ENCODE measurements around the gene PRRC2B.
"Not testable (repeated sequence)": the region's sequence is repeated elsewhere in the genome, so short reads cannot be mapped to it uniquely, and the experiment has no call there.

PRRC2B gene

DNA sequence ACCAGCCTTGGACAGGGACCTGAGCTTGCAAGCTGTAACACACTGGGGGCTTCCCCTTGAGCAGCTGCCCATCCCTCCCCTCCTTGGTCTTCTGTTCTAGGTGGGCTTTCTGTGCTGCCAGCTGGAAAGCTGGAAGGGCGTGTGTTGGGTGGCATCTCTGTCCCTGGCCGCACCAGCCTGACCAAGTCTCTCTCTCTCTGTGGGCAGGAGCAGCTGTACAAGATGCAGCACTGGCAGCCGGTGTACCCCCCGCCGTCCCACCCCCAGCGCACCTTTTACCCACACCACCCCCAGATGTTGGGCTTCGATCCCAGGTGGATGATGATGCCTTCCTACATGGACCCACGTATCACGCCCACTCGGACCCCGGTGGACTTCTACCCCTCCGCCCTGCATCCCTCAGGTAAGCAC is 76.7 kb downstream of the PRRC2B start:
- DNase-seq (ENCODE audit: low read depth, low spot score) = no peak

DNA sequence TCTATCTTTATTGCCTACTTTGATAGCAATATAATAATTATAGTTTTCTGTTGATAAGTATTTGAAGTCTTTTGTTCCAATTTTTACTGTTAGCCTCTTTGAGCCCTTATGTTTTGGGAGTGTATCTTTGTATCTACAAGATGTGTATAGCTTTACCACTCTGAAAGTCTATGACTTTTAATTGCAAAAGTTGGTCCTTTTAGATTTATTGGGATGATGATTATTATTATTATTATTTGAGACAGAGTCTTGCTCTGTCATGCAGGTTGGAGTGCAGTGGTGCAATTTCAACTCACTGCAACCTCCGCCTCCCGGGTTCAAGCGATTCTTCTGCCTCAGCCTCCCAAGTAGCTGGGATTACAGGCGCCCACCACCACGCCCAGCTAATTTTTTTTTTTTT is 78.2 kb downstream of the PRRC2B start:
- DNase-seq (ENCODE audit: low read depth, low spot score) = not testable (repeated sequence)

DNA sequence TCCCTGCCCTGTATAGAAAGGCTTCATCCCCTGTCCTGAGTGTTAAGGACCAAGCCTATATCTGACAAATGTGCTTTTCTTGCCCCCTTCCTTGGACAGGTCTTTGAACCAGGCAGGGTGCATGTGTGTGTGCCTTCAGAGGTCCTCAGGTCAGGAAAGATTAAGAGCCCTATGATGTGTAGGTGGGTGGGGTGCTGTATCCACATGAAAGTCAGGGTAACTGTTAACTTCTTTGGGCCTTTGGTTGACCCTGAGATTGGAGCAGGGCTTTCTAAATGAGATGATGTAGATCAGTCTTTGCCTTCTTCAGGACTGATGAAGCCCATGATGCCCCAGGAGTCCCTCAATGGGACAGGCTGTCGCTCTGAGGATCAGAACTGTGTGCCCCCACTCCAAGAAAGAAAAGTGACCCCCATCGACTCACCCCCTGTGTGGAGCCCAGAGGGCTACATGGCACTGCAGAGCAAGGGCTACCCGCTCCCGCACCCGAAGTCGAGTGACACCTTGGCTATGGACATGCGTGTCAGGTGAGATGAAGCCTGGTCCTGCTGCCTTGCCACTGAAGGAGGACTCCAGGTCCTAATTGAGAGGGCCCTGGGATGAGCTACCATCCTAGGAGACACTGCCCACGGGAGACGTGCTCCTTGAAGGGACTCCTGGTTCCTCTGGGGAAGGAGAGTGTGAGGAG is 79.5 kb downstream of the PRRC2B start:
- no peak for DNase-seq (ENCODE audit: low read depth, low spot score)

DNA sequence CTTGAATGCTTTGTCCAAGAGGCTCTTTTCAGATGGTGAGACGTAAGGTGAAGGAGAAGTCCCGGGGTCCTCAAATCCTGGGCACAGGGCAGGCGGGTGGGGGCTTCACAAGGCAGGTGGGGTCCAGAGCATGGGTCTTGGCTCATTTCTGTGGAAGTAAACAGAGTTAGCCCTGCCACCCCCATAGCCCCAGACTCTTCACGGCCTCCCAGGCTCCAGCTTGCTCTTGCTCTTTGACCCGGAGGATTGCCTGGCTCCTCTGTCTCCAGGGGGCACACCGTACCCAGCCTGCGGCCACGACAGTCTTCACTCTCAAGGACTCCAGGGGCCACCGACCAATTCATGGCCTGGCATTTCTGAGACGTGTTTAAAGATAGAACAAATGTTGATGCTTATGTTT is 80.0 kb downstream of the PRRC2B start:
- no peak for DNase-seq (ENCODE audit: low read depth, low spot score)

DNA sequence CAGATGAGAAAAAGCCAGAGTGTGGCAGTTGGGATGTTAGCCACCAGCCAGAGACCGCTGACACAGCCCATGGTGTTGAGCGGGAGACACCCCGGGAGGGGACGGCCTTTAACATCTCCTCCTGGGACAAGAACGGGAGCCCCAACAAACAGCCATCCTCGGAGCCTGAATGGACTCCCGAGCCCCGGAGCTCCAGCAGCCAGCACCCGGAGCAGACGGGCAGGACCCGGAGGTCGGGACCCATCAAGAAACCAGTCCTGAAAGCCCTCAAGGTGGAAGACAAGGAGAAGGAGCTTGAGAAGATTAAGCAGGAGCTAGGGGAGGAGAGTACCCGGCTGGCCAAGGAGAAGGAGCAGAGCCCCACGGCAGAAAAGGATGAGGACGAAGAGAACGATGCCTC is 80.8 kb downstream of the PRRC2B start:
- no peak for DNase-seq (ENCODE audit: low read depth, low spot score)

DNA sequence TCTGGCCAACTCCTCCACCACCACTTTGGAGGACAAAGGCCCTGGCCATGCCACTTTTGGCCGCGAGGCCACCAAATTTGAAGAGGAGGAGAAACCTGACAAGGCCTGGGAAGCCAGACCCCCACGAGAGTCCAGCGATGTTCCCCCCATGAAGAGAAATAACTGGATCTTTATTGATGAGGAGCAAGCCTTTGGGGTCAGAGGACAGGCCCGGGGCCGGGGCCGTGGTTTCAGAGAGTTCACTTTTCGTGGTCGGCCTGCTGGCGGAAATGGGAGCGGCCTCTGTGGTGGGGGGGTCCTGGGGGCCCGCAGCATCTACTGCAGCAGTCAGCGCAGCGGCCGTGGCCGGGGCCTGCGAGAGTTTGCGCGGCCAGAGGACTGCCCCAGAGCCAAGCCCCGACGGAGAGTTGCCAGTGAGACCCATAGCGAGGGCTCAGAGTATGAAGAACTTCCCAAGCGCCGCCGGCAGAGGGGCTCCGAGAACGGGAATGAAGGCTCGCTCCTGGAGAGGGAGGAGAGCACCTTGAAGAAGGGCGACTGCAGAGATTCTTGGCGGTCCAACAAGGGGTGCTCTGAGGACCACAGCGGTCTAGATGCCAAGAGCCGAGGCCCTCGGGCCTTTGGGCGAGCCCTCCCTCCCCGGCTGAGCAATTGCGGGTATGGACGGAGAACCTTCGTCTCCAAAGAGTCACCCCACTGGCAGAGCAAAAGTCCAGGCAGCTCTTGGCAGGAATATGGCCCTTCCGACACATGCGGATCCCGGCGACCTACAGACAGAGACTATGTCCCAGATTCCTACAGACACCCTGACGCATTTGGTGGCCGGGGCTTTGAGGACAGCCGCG is 81.4 kb downstream of the PRRC2B start:
- DNase-seq (ENCODE audit: low read depth, low spot score) = no peak

DNA sequence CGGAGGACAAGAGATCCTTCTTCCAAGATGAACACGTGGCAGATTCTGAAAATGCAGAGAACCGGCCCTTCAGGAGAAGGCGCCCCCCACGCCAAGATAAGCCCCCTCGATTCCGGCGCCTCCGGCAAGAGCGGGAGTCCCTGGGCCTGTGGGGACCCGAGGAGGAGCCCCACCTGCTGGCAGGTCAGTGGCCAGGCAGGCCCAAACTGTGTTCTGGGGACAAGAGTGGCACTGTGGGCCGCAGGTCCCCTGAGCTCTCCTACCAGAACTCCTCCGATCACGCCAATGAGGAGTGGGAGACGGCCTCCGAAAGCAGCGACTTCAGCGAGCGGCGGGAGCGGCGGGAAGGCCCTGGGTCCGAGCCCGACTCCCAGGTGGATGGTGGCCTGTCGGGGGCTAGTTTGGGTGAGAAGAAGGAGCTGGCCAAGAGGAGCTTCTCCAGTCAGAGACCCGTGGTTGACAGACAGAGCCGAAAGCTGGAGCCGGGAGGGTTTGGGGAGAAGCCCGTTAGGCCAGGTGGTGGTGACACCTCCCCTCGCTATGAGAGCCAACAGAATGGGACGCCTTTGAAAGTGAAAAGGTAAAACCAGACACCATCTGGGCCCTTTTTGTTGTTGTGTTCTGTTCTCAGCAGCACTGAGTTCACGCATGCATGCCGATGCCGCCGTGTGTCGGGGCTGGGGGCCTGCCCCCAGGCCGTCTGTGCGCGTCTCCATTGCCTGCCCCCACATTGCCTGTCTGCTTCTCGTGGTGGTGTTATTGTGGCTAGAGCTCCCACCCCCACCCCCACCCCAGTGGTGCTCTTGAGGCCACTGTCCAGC is 82.3 kb downstream of the PRRC2B start:
- DNase-seq (ENCODE audit: low read depth, low spot score) = peak; percentile 23

DNA sequence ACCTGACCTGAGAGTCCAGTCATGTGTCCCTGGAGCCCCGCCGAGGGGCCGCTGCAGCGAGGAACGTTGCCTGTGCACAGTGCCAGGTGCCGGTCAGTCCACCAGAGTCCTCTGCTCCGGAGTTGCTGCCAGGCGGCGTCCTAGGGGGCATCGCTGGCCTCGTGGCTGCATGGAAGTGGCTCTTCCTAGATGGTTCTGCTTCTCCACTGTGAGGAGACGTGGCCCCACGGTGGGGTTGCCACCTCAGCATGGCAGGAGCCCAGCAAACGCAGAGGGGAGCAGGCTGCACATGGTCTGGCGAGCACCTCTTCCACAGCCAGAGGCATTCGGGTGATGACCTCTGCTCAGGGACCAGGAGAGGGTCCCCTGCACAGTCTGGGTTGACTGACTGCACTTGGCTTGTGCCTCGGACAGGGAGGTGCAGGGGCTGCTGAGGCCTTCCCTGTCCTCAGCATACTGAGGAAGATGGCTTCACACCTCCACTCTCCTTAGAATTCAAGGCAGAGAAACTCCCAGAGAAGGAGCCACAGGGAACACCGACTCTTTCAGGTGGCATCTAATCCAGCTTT is 83.0 kb downstream of the PRRC2B start:
- no peak for DNase-seq (ENCODE audit: low read depth, low spot score)

DNA sequence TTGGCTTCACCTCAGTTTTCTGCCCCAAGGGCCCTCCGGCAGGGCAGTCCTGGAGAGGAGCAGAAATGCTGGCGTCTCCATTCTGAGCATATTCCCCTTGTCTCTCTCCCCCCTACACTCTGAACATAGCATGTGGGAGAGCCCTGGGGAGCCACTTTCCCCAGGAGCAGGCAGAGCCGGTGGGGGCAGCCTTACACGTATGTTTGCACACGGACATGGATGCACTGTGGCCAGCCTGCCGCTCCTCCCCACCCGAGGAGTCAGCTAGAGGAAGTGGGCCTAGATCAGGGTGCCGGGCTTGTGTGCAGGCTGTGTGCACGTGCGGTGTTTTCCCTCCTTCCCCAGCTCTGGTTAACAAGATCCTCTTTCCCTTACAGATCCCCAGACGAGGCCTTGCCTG is 83.5 kb downstream of the PRRC2B start:
- DNase-seq (ENCODE audit: low read depth, low spot score) = no peak

DNA sequence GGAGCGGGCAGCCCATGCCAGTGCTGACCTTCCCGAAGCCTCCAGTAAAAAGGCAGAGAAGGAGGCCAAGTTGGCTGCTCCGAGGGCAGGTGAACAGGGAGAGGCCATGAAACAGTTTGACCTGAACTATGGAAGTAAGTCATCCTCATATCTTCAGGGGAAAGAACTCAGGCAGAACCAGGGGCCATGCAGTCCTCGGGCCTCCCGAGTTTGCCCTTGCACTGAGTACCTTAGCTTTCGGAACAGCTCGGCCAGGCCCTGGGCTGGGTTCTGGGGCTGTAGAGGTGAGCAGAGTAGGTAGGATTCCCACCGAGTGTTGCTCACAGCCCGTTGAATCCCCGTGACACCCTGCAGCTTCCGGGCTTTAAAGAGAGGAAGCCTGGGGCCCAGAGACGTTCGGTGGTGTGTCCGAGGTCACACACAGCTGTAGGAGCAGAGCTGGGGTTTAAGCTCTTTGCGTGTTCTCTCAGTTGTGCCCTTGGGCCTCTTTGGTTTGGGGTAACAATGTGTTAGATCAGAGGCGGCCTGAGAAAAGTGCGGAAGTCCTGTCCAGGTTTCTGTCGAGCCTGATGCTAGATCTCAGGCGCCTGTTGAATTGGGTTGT is 84.0 kb downstream of the PRRC2B start:
- no peak for DNase-seq (ENCODE audit: low read depth, low spot score)

DNA sequence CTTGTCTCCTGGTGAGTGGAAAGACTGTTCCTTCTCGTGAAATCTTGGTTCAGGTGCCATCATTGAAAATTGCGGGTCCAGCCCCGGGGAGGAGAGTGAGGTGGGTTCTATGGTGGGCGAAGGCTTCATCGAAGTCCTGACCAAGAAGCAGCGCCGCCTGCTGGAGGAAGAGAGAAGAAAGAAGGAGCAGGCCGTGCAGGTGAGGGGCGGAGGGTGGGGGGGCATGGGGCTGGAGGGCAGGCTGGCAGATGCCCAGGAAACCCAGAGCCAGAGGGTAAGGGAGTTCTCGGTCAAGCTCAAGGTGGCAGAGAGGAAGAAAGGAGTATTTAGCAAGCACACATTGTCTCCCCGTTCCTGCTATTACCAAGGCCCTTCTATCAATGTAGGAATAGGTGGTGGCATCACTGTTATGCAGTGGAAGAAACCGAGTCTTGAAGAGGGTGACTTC is 84.6 kb downstream of the PRRC2B start:
- DNase-seq (ENCODE audit: low read depth, low spot score) = peak; percentile 58

DNA sequence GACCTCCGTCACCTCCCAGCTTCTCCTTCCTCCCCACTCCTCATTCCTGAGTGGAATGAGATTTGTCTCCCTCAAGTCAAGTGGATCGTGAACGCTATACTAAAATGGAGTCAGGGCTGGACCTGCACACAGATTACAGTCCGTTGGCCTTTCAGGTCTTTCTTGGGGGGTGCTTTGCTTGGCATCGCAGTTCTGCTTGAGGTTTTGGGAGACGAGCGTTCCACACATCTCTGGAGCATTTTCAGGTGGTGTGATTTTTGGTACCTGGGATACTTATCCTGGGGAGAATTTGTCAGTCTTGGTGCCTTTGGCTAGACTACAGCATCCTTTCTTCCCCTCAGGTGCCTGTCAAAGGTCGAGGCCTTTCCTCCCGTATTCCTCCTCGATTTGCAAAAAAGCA is 85.0 kb downstream of the PRRC2B start:
- no peak for DNase-seq (ENCODE audit: low read depth, low spot score)

DNA sequence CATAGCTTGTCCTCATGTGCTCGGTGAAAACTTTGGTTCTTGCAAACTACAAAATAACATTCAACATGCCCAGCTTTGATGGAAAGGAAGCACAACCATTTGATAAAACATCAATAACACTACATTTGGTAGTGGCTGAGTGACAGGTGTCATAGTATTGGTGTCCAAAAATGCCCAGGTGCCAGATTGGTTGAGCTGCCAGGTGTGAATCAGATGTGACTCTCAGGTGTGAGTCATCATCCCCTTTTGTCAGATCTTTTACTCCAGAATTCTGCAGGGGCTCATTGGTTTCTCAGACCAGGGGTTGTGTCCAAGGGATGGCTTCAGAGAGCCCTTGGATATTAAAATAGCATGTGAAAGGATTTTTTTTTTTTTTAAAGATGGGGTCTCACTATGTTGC is 86.4 kb downstream of the PRRC2B start:
- no peak for DNase-seq (ENCODE audit: low read depth, low spot score)

DNA sequence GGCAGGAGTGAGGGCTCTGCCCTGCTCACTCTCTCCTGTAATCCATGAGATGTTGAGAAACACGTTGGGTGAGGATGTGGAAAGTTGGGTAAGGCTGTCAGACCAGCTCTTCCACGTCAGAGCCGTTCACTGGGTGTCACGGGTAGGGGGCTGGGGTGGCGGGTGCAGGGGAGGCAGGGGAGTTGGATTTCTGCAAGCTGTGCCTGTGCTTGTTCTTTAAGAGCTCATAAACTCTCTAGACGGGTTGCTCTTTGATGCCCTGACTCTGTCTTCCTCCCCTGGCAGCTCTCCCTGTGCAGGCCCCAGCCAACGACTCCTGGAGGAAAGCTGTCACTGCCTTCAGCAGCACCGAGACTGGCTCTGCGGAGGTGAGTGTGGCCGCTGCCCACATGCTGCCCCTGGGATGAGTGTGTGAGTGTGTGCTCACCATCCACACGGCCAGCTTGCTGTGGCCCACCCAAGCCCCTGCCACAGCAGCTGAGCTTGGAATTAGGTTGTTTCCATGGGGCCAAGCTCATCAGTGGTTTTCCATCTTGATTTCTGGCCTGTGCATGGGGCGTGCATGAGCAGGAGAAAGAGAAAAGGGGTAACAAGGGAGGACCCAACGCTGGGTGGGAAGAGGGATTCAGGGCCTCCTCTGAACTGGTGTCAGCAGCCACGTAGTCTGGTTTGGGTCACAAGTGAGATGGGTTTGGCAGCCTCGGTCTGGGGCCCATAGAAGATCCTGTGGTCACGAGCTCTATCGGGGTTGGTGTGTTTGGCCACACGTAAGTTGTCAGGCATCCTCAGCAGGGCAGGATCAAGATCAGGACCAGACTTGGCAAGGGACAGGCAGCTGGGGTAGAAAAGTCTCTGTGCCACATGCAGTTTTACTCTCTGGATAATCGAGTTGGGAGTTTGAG is 87.8 kb downstream of the PRRC2B start:
- no peak for DNase-seq (ENCODE audit: low read depth, low spot score)

DNA sequence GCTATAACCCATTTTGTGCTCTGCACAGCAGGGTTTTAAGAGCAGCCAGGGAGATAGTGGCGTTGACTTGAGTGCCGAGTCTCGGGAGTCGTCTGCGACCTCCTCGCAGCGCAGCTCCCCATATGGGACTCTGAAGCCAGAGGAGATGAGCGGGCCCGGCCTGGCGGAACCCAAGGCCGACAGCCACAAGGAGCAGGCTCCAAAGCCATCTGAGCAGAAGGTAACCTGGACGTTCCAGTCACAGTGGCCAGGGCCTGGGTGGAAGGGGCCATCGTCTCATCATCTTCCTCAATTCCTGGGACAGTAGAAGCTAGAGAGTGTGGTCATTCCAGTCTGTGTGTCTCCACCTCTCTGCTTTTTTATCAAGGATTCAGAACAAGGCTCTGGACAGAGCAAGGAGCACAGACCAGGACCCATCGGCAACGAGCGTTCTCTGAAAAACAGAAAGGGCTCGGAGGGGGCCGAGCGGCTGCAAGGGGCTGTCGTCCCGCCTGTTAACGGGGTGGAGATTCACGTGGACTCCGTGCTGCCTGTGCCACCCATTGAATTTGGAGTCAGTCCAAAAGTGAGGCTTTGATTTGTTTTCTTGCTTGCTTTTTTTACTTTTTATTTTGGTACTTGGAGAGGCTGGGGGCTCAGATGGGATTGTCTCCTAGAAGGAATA is 88.6 kb downstream of the PRRC2B start:
- no peak for DNase-seq (ENCODE audit: low read depth, low spot score)

DNA sequence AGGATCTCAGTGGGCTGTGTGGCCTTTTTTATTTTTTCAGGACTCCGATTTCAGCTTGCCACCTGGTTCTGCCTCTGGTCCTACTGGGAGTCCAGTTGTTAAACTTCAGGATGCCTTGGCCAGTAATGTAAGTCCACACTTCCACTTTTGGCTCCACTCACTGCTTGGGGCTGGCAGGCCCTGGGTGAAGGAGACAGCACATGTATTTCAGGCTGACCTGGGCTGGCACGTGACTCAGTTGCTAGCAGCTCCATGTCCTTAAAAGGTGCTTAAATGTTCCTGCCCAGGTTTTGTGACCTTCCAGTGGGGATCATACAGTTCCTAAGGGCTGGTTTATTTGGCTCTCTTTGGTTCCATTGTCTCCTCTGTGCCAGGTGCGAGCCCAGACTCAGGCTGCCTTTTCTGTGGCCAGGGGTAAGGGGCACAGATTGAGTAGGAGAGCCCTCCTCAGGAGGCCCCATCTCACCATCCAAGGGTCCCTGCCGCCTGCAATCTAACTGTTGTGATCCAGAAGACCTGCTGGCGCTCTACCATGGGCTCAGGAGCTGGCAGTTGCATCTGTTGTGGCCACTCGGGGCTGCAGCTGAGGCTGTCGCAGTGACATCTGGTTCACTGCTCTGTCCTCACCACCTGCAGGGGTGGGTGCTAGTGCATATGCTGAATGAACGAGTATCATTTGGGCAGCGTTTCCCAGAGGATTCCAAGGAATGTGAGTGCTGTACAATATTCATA is 89.6 kb downstream of the PRRC2B start:
- DNase-seq (ENCODE audit: low read depth, low spot score) = no peak

DNA sequence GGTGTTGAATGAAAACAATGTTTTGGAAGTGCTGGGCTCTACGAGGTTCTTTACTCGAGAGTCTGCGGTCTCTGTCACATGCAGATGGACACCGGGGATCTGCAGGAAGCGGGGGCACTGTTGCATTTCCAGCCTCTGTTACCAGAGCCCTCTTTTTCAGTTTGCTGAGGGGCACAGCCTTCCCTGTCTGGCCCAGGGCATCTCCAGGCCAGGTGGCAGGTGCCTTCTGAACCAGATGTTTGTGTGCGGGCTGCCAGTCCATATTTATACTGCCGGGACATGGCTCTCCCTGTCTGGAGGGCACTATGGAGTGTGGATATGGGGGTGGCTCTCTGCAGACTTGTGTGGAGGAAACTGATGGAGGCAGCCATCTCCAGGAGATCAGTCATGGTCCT is 90.2 kb downstream of the PRRC2B start:
- DNase-seq (ENCODE audit: low read depth, low spot score) = no peak

DNA sequence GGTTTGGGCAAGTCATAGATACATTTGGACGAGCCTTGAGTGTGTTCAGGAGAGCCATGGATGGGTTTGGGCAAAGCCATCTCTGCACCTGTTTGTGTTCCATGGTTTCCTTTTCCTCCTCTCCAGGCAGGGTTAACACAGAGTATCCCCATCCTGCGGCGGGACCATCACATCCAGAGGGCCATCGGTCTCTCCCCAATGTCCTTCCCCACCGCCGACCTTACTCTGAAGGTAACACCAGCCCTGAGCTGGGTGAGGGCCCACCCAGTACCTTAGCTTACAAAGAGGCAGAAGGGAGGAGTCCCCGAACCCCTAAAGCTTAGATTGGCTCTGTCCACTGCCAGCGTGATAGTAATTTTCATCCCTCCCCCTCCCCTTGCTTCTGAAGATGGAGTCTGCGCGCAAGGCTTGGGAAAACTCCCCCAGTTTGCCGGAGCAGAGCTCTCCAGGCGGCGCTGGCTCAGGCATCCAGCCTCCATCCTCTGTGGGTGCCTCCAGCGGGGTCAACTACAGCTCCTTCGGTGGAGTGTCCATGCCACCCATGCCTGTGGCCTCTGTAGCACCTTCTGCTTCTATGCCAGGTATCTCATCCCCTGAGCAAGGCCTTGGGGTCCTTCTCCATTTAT is 90.8 kb downstream of the PRRC2B start:
- no peak for DNase-seq (ENCODE audit: low read depth, low spot score)

DNA sequence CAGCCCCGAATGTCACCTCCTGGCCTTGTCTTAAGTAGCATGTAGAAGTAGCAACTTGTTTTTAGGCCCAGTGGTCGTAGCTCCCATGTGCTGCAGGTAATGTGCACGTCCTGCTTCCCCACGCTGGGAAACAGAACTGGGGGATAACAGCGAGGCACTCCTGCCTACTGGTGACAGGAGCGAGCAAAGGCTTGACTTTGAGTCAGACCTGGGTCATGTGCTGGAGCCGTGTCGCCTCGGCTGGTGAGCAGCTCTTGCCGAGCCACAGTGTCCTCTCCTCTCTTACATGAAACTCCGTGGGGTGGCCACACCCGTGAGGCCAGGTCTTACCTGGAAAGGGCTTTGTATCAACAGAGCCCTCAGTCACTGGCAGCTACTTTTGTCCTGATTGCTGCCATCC is 91.3 kb downstream of the PRRC2B start:
- no peak for DNase-seq (ENCODE audit: low read depth, low spot score)
